GM18502 (cell line): ENCODE results near the gene TAT.

Experiments used
- ATAC-seq: cut with Tn5 transposase; IDR thresholded peaks from one replicate; pipeline ENCODE4 v1.9.1; 2021; ENCODE audit warnings: mild to moderate bottlenecking; ENCODE audit not compliant: unreplicated experiment, poor library complexity

TAT gene

GRCh38 chr16:71552698-71553503 is 24.0 kb downstream of the TAT start:
- ATAC-seq, result no peak

GRCh38 chr16:71547168-71547567 is 29.7 kb downstream of the TAT start:
- ATAC-seq, result no peak

- ATAC-seq, result no peak
These were observed 34.5 kb downstream of the TAT start for GRCh38 chr16:71542377-71542776.

- peak; percentile 78 for ATAC-seq
These were observed 39.2 kb downstream of the TAT start for GRCh38 chr16:71537643-71538042.

GRCh38 chr16:71536752-71537499 is 40.0 kb downstream of the TAT start:
- no peak for ATAC-seq

- no peak for ATAC-seq
These were observed 44.5 kb downstream of the TAT start for GRCh38 chr16:71532366-71532765.

GRCh38 chr16:71528863-71529262 is 48.0 kb downstream of the TAT start:
- ATAC-seq, result no peak

- no peak for ATAC-seq
These were observed 48.6 kb downstream of the TAT start for GRCh38 chr16:71528257-71528656.

- ATAC-seq, result no peak
These were observed 50.7 kb downstream of the TAT start, which contains the start of gene CHST4 for GRCh38 chr16:71526111-71526631. TSS of gene CHST4 (plus strand) at chr16:71526426. CDS start at chr16:71536678, 10,252 bp downstream.

- ATAC-seq, result no peak
These were observed 52.0 kb downstream of the TAT start for GRCh38 chr16:71524566-71525553.

GRCh38 chr16:71520550-71520949 is 56.3 kb downstream of the TAT start:
- ATAC-seq, result no peak
